Sigmoid colon (tissue), 7 donors: ENCODE results near the gene APEH. TPM values are rescaled to one million over a fixed set of nuclear protein-coding genes. Genes with fewer than 3 reads are reported as not detected.

Source experiments
- DNase-seq: peaks from one replicate; pipeline ENCODE4 v3.0.0-alpha.2; 2019
- H3K27ac ChIP-seq, 4 donors: fragments of 200-600 bp; sonication (generic); one replicate each; pipeline ENCODE4 v1.5.1; 2016 to 2019; ENCODE audit warnings: mild to moderate bottlenecking in 1 of 4
- H3K27me3 ChIP-seq, 3 donors: fragments of 200-600 bp; sonication (generic); one replicate each; pipeline ENCODE4 v1.5.1; 2019; ENCODE audit warnings: mild to moderate bottlenecking in 1 of 3
- H3K36me3 ChIP-seq, 4 donors: fragments of 200-600 bp; sonication (generic); one replicate each; pipeline ENCODE4 v1.5.1; 2016 to 2019
- H3K4me1 ChIP-seq, 4 donors: fragments of 200-600 bp; sonication (generic); one replicate each; pipeline ENCODE4 v1.5.1; 2017 to 2019
- H3K4me3 ChIP-seq, 4 donors: fragments of 200-600 bp; sonication (generic); one replicate each; pipeline ENCODE4 v1.5.1; 2017 to 2019; ENCODE audit warnings: mild to moderate bottlenecking in 2 of 4, moderate library complexity in 1 of 4
- H3K9me3 ChIP-seq, 4 donors: fragments of 200-600 bp in 3 of 4; sonication (generic) in 3 of 4; one replicate each; pipeline versions ENCODE4 v1.5.1 to v1.6.1; 2013 to 2019
- CTCF ChIP-seq, 4 experiments: fragments of 450-650 bp in 3 of 4; fragments of 200-600 bp in 1 of 4; IDR thresholded peaks; one replicate each; pipeline ENCODE4 v1.5.1; 2016 to 2019; ENCODE audit warnings: antibody characterized with exemption in 4 of 4, mild to moderate bottlenecking in 3 of 4, moderate library complexity in 2 of 4
- EP300 ChIP-seq, 4 donors: sonication (generic); formaldehyde crosslinking; IDR thresholded peaks; one replicate each; pipeline ENCODE4 v1.6.1; 2017; ENCODE audit warnings: antibody characterized with exemption in 4 of 4
- POLR2A ChIP-seq, 2 donors: fragments of 450-650 bp; IDR thresholded peaks; one replicate each; pipeline ENCODE4 v1.6.1; 2016; ENCODE audit warnings: antibody characterized with exemption in 2 of 2, mild to moderate bottlenecking in 2 of 2, moderate library complexity in 2 of 2
- POLR2AphosphoS5 ChIP-seq, 4 donors: sonication (generic); formaldehyde crosslinking; IDR thresholded peaks; one replicate each; pipeline ENCODE4 v1.6.1; 2017; ENCODE audit warnings: antibody characterized with exemption in 4 of 4
- WGBS, 2 donors: extraction: QIAGEN DNeasy Blood & Tissue Kit; methylation state at CpG; one replicate each; pipeline ENCODE4 v1.1.7; 2013; 5-methylcytosine and 5-hydroxymethylcytosine counted together
- intact Hi-C: fragments of 100-400 bp; cut with DNase I; formaldehyde crosslinking; loops from one replicate; pipeline ENCODE4 v1.15.1; 2023
- polyA plus RNA-seq, 3 donors: library from polyadenylated mRNA; stranded (reverse); fragments of 200-250 nt; gene quantifications; one replicate each; pipeline ENCODE4 v1.2.3, GENCODE V29; 2013
- total RNA-seq, 4 donors: library from RNA; depleted of rRNA; stranded (reverse); fragments of >200 nt; gene quantifications; one replicate each; pipeline ENCODE4 v1.1.0, GENCODE V29; 2016
- donor health status: healthy with polysubstance abuse.
- donor health status: Bipolar disorder and iron deficiency.
- donor health status: healthy.

APEH gene
- total and polyA plus RNA-seq, 7 donors, result 49.0 to 102 (median 64.8) TPM

- intact Hi-C loops, result no loop called here
- H3K27ac ChIP-seq, result peak overlapping the region in 2 of 4 donors; percentile 66 to 70
- no peak for TF ChIP-seq CTCF (IDR thresholded peaks at IDR 0.05)
- no peak for TF ChIP-seq EP300 (IDR thresholded peaks at IDR 0.05)
- no peak for TF ChIP-seq POLR2AphosphoS5 (IDR thresholded peaks at IDR 0.05)
- no peak for TF ChIP-seq POLR2A (IDR thresholded peaks at IDR 0.05)
- no peaks in the 10 kb centered on the region for H3K27me3 ChIP-seq
- H3K4me3 ChIP-seq, result peak overlapping the region; percentile 27 to 60 (median 52)
- H3K9me3 ChIP-seq, result no peaks in the 10 kb centered on the region
- WGBS, 2 donors, result 7 to 9% methylated on average over 33 of the region's 33 CpGs
- H3K36me3 ChIP-seq, result peaks cover 6 to 45% (median 11%) of the 10 kb centered on the region in 4 donors
- peak; percentile 69 for DNase-seq
- H3K4me1 ChIP-seq, result peaks cover 0 to 42% (median 33%) of the 10 kb centered on the region in 4 donors
Observed at GRCh38 chr3:49718858-49719213, 44.7 kb downstream of the APEH start.

GRCh38 chr3:49719214-49719884, 45.2 kb downstream of the APEH start, which contains the start of gene AMIGO3:
TSS of gene AMIGO3 (minus strand) at chr3:49719684. CDS start at chr3:49719465, 219 bp downstream.
- intact Hi-C loops, result no loop called here
- TF ChIP-seq CTCF (IDR thresholded peaks at IDR 0.05) (peak; percentile 61 to 77 (median 68)), POLR2A (IDR thresholded peaks at IDR 0.05) (peak; percentile 15 to 67), EP300 (IDR thresholded peaks at IDR 0.05) (no peak), POLR2AphosphoS5 (IDR thresholded peaks at IDR 0.05) (peak; percentile 74 to 91 (median 80))
- peak within 1 kb of the TSS; percentile 27 to 60 (median 52) for H3K4me3 ChIP-seq
- no peaks in the 10 kb centered on the region for H3K27me3 ChIP-seq
- H3K36me3 ChIP-seq, result peaks cover 6 to 45% (median 11%) of the 10 kb centered on the region in 4 donors
- H3K27ac ChIP-seq, result peak within 1 kb of the TSS; percentile 64 to 74 (median 68)
- peak; percentile 98 for DNase-seq
- H3K9me3 ChIP-seq, result no peaks in the 10 kb centered on the region
- H3K4me1 ChIP-seq, result peaks cover 0 to 45% (median 35%) of the 10 kb centered on the region in 4 donors
- 1% methylated on average over 50 of the region's 50 CpGs for WGBS, 2 donors

GRCh38 chr3:49720855-49721595, 46.9 kb downstream of the APEH start:
- intact Hi-C loops, result loop anchor here (5.0 kb wide), 1 partner anchor 66 kb away; the partner anchor contains the start of gene IP6K1
- Histone ChIP-seq H3K27ac (no peak overlapping the region), H3K27me3 (no peaks in the 10 kb centered on the region), H3K4me3 (no peak overlapping the region), H3K36me3 (peaks cover 4 to 37% (median 7%) of the 10 kb centered on the region in 4 donors), H3K4me1 (peaks cover 0 to 53% (median 41%) of the 10 kb centered on the region in 4 donors), H3K9me3 (no peaks in the 10 kb centered on the region)
- no peak for TF ChIP-seq POLR2AphosphoS5 (IDR thresholded peaks at IDR 0.05)
- TF ChIP-seq CTCF (IDR thresholded peaks at IDR 0.05), result no peak
- TF ChIP-seq POLR2A (IDR thresholded peaks at IDR 0.05), result no peak
- TF ChIP-seq EP300 (IDR thresholded peaks at IDR 0.05), result no peak
- no peak for DNase-seq
- WGBS, 2 donors, result 64 to 77% methylated on average over 4 of the region's 4 CpGs

GRCh38 chr3:49721596-49721895, 47.4 kb downstream of the APEH start:
- H3K27ac ChIP-seq, result no peak overlapping the region
- peaks cover 0 to 53% (median 41%) of the 10 kb centered on the region in 4 donors for H3K4me1 ChIP-seq
- peaks cover 4 to 37% (median 10%) of the 10 kb centered on the region in 4 donors for H3K36me3 ChIP-seq
- WGBS, 2 donors, result 80 to 89% methylated on average over 9 of the region's 9 CpGs
- no peak for TF ChIP-seq CTCF (IDR thresholded peaks at IDR 0.05)
- no peak for TF ChIP-seq EP300 (IDR thresholded peaks at IDR 0.05)
- no peak for TF ChIP-seq POLR2AphosphoS5 (IDR thresholded peaks at IDR 0.05)
- no peak for TF ChIP-seq POLR2A (IDR thresholded peaks at IDR 0.05)
- no peaks in the 10 kb centered on the region for H3K27me3 ChIP-seq
- H3K9me3 ChIP-seq, result no peaks in the 10 kb centered on the region
- DNase-seq, result no peak
- H3K4me3 ChIP-seq, result no peak overlapping the region
- intact Hi-C loops, result loop anchor here (5.0 kb wide), 1 partner anchor 66 kb away; the partner anchor contains the start of gene IP6K1
